ENCODE data around the gene STK25.

The STK25 gene

DNA sequence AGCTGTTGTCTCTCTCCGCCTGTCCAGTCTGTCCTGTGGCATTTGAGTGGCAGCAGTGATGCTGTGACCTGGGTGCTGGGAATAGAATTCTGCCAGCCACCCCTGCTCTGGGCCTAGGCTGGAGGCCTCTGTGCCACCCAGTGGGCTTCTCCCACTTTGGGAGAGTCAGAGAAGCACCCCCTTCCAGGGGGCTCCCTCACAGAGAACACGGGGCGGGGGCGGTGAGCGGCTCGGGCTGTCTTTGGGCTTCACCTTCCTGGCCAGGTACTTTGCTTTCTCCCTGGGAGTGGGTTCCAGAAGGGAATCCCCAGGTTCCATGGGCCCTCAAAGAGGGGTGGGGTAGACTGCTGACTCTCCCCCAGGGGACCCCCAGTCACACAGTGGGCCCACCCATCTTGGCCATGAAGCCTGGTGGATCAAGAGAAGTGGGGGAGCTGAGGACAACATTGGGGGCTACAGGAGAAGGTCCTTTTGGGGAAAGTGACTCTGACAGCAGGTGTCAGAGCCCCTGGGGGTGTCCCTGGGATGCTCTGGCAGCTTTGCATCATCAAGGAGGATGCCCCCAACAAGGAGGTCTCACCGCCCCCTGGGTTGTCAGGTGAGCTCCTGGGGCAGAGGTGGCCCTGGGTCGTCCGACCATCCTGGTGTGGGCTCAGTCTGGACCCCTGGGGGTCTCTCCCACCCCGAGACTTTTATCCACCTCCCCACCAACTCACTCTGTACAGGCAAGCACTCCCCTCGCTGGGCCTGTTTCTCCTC, 31.4 kb upstream of the STK25 start:
- no peak for DNase-seq
- Histone ChIP-seq H3K27ac (ENCODE audit: insufficient read depth in 1 of 2, low read depth in 1 of 2, low read length in 2 of 2, poor library complexity in 1 of 2, severe bottlenecking in 2 of 2) (no peak overlapping the region), H3K9me3 (ENCODE audit: control extremely low read depth in 1 of 5, control insufficient read depth in 4 of 5, insufficient read depth in 2 of 5, low read depth in 1 of 5, low read length in 4 of 5) (no peaks in the 10 kb centered on the region), H3K4me3 (ENCODE audit: control insufficient read depth in 1 of 7, extremely low read depth in 1 of 7, insufficient read depth in 4 of 7, low read depth in 2 of 7, low read length in 6 of 7) (no peak overlapping the region), H3K27me3 (replicated peaks in 2 of 5; ENCODE audit: control insufficient read depth in 4 of 5, insufficient read depth in 5 of 5, low read length in 4 of 5) (peaks cover 0 to 57% (median 22%) of the 10 kb centered on the region in 5 experiments), H3K4me1 (ENCODE audit: control extremely low read depth in 1 of 4, control insufficient read depth in 4 of 4, insufficient read depth in 4 of 4, low read length in 3 of 4) (peaks cover 0 to 15% (median 12%) of the 10 kb centered on the region in 4 experiments), H3K36me3 (ENCODE audit: control insufficient read depth in 4 of 4, insufficient read depth in 4 of 4, low read length in 3 of 4) (no peaks in the 10 kb centered on the region)
- POLR2A ChIA-PET = no interaction called here
- 100% methylated on average over 4 of the region's 11 CpGs for WGBS (ENCODE audit: insufficient coverage)
- CTCF ChIA-PET = interaction anchor here (1.4 kb wide), 1 partner anchor 27 kb away, joined by 4 read pairs; no protein-coding TSS in a partner anchor

DNA sequence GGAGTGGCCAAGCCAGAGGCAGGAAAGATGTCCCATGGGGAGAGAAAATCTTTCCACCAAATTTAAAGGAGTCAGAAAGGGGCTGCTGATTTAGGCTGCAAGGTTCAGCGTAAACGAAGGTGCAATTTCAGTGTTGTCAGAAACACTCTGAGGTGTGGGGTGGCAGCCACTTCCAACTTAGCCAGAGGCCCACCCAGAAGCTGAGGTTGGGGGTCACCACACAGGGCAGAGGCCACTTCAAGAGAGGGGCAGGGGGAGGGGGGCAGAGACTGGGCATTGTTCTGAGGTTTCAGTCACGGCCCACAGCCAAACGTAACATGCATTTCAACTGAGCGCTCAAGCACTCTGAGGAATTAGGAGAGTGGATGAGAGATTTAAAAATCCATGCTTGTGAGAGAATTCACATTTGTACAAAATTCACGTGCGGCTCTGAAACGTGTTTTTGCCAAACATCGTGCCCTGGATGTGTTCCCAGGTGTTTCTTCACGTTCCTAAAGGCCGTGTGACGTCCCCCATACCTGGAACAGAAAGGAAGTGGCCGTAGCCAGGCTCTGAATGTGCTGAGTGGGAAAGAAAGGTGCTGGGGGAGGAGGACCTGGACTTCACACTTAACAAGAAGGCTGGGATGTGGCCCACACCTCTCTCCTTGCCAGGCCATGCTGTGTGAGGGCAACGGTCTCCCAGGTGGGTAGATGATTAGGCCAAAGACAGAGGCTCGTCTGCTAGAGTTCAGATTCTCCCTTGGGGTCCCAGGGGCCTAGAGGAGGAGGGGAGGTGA, 30.6 kb upstream of the STK25 start:
- Histone ChIP-seq H3K4me1 (ENCODE audit: control extremely low read depth in 1 of 4, control insufficient read depth in 4 of 4, insufficient read depth in 4 of 4, low read length in 3 of 4) (peaks cover 0 to 15% (median 12%) of the 10 kb centered on the region in 4 experiments), H3K36me3 (ENCODE audit: control insufficient read depth in 4 of 4, insufficient read depth in 4 of 4, low read length in 3 of 4) (no peaks in the 10 kb centered on the region), H3K27me3 (replicated peaks in 2 of 5; ENCODE audit: control insufficient read depth in 4 of 5, insufficient read depth in 5 of 5, low read length in 4 of 5) (peaks cover 0 to 51% (median 22%) of the 10 kb centered on the region in 5 experiments), H3K4me3 (ENCODE audit: control insufficient read depth in 1 of 7, extremely low read depth in 1 of 7, insufficient read depth in 4 of 7, low read depth in 2 of 7, low read length in 6 of 7) (no peak overlapping the region), H3K9me3 (ENCODE audit: control extremely low read depth in 1 of 5, control insufficient read depth in 4 of 5, insufficient read depth in 2 of 5, low read depth in 1 of 5, low read length in 4 of 5) (no peaks in the 10 kb centered on the region), H3K27ac (ENCODE audit: insufficient read depth in 1 of 2, low read depth in 1 of 2, low read length in 2 of 2, poor library complexity in 1 of 2, severe bottlenecking in 2 of 2) (no peak overlapping the region)
- POLR2A ChIA-PET = no interaction called here
- DNase-seq = no peak
- 94% methylated on average over 12 of the region's 15 CpGs for WGBS (ENCODE audit: insufficient coverage)
- CTCF ChIA-PET = interaction anchor here (0.6 to 1.4 kb wide), 2 partner anchors 26 to 218 kb away, joined by 3 to 4 read pairs; no protein-coding TSS in a partner anchor

DNA sequence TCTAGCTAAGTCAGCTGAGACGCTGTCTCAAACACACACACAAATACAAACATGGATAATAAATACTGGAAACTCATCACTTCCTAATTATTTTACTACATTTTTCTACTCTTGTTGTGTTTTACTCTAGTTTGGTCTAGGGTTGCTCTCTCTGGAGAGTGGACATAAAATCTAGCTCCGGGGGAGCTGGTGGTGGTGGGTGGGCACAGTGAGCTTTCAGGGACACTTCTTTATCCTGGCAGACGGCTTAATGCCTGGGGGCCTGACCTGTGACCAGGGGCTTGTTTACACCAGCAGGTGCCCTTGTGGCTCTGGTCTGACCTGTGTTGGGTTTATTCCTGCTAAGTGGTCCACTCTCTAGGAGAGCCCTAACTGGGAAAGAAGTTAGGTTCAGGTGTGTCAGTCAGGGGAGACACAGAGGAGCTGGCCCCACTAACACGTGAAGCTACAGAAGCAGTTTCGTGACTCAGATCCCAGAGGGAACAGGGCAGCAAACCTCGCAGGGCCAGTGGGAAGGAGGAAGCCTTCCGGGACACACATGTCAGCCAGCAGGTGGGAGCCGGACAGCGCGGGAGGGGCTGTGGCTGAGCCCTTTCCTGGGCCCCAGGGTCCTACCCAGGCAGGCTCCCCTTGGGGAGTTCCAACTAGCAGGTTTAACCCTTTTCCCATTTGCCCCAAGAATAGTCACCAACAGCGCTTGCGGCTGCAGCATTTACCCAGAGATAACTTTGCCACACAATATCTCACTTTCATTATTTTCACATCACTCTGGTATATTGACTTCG, 27.7 kb upstream of the STK25 start:
- Histone ChIP-seq H3K4me1 (ENCODE audit: control extremely low read depth in 1 of 4, control insufficient read depth in 4 of 4, insufficient read depth in 4 of 4, low read length in 3 of 4) (peaks cover 0 to 7% (median 5%) of the 10 kb centered on the region in 4 experiments), H3K27ac (ENCODE audit: insufficient read depth in 1 of 2, low read depth in 1 of 2, low read length in 2 of 2, poor library complexity in 1 of 2, severe bottlenecking in 2 of 2) (no peak overlapping the region), H3K9me3 (ENCODE audit: control extremely low read depth in 1 of 5, control insufficient read depth in 4 of 5, insufficient read depth in 2 of 5, low read depth in 1 of 5, low read length in 4 of 5) (no peaks in the 10 kb centered on the region), H3K36me3 (ENCODE audit: control insufficient read depth in 4 of 4, insufficient read depth in 4 of 4, low read length in 3 of 4) (no peaks in the 10 kb centered on the region), H3K27me3 (replicated peaks in 2 of 5; ENCODE audit: control insufficient read depth in 4 of 5, insufficient read depth in 5 of 5, low read length in 4 of 5) (peaks cover 0 to 27% (median 14%) of the 10 kb centered on the region in 5 experiments), H3K4me3 (ENCODE audit: control insufficient read depth in 1 of 7, extremely low read depth in 1 of 7, insufficient read depth in 4 of 7, low read depth in 2 of 7, low read length in 6 of 7) (no peak overlapping the region)
- no peak for DNase-seq
- POLR2A ChIA-PET = no interaction called here
- 82% methylated on average over 11 of the region's 13 CpGs for WGBS (ENCODE audit: insufficient coverage)
- CTCF ChIA-PET = no interaction called here

DNA sequence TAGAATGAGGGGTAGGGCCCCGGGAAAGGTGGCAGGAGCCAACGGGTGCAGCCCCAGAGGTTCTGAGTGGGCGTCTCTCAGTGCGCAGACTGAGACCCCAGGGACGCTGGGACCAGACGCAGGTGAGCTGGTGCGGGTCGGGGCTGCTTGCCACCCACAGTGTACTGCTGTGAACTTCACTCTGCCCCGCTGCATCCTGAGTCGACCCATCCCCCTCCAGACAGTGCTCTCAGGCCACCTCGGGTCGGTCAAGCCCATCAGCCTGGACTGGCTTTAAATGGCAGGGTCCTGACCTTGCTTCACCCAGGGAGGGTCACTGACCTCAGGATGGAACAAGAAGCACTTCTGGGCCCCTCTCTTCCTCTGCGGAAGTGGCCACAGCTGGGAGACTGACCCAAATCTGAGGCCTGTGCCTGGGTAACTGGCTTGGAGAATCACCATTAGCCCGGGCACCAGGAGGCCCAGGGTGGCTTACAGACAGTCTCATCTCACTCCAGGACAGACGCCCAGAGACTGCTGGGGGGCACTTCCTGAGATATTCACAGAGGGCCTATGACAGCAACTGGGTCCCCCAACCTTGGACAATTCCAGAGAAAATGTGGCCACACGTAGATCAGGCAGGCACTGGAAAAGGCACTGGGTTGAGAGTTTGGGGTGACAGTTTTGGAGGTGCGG, 26.5 kb upstream of the STK25 start:
- no peaks in the 10 kb centered on the region for H3K36me3 ChIP-seq (ENCODE audit: control insufficient read depth in 4 of 4, insufficient read depth in 4 of 4, low read length in 3 of 4)
- H3K27me3 ChIP-seq (replicated peaks in 2 of 5; ENCODE audit: control insufficient read depth in 4 of 5, insufficient read depth in 5 of 5, low read length in 4 of 5) = peaks cover 0 to 18% (median 13%) of the 10 kb centered on the region in 5 experiments
- 90% methylated on average over 17 of the region's 17 CpGs for whole genome bisulfite sequencing (ENCODE audit: insufficient coverage)
- no peaks in the 10 kb centered on the region for H3K4me1 ChIP-seq (ENCODE audit: control extremely low read depth in 1 of 4, control insufficient read depth in 4 of 4, insufficient read depth in 4 of 4, low read length in 3 of 4)
- no peaks in the 10 kb centered on the region for H3K9me3 ChIP-seq (ENCODE audit: control extremely low read depth in 1 of 5, control insufficient read depth in 4 of 5, insufficient read depth in 2 of 5, low read depth in 1 of 5, low read length in 4 of 5)
- H3K27ac ChIP-seq (ENCODE audit: insufficient read depth in 1 of 2, low read depth in 1 of 2, low read length in 2 of 2, poor library complexity in 1 of 2, severe bottlenecking in 2 of 2) = no peak overlapping the region
- POLR2A ChIA-PET = no interaction called here
- CTCF ChIA-PET = no interaction called here
- H3K4me3 ChIP-seq (ENCODE audit: control insufficient read depth in 1 of 7, extremely low read depth in 1 of 7, insufficient read depth in 4 of 7, low read depth in 2 of 7, low read length in 6 of 7) = no peak overlapping the region
- no peak for DNase-seq

DNA sequence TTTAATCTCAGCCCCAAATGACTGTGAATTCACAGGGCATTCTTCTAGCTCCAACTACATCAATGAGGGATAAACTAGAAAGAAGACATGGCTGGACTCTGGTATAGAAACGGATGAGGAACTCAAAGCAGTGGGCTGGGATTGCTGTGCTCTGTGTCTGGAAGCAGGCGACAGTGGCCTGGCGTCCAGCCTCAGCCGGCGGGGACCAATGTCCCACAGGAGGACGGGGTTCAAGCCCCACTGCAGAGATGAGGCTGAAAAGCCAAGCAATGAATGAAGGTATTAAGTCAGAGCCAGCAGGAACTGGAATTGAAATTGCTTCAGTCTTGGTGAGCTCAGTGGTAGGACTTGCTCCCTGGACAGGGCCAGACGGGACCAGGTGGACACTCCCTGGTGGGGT, 25.9 kb upstream of the STK25 start:
- no peaks in the 10 kb centered on the region for H3K9me3 ChIP-seq (ENCODE audit: control extremely low read depth in 1 of 5, control insufficient read depth in 4 of 5, insufficient read depth in 2 of 5, low read depth in 1 of 5, low read length in 4 of 5)
- WGBS (ENCODE audit: insufficient coverage) = 94% methylated on average over 7 of the region's 7 CpGs
- peaks cover 0 to 14% (median 7%) of the 10 kb centered on the region in 5 experiments for H3K27me3 ChIP-seq (replicated peaks in 2 of 5; ENCODE audit: control insufficient read depth in 4 of 5, insufficient read depth in 5 of 5, low read length in 4 of 5)
- no peak overlapping the region for H3K4me3 ChIP-seq (ENCODE audit: control insufficient read depth in 1 of 7, extremely low read depth in 1 of 7, insufficient read depth in 4 of 7, low read depth in 2 of 7, low read length in 6 of 7)
- no peaks in the 10 kb centered on the region for H3K36me3 ChIP-seq (ENCODE audit: control insufficient read depth in 4 of 4, insufficient read depth in 4 of 4, low read length in 3 of 4)
- ChIA-PET POLR2A (interaction anchor here (0.6 kb wide), 1 partner anchor 31 kb away, joined by 4 read pairs; no protein-coding TSS in a partner anchor), CTCF (no interaction called here)
- no peak for DNase-seq
- H3K27ac ChIP-seq (ENCODE audit: insufficient read depth in 1 of 2, low read depth in 1 of 2, low read length in 2 of 2, poor library complexity in 1 of 2, severe bottlenecking in 2 of 2) = no peak overlapping the region
- H3K4me1 ChIP-seq (ENCODE audit: control extremely low read depth in 1 of 4, control insufficient read depth in 4 of 4, insufficient read depth in 4 of 4, low read length in 3 of 4) = no peaks in the 10 kb centered on the region

DNA sequence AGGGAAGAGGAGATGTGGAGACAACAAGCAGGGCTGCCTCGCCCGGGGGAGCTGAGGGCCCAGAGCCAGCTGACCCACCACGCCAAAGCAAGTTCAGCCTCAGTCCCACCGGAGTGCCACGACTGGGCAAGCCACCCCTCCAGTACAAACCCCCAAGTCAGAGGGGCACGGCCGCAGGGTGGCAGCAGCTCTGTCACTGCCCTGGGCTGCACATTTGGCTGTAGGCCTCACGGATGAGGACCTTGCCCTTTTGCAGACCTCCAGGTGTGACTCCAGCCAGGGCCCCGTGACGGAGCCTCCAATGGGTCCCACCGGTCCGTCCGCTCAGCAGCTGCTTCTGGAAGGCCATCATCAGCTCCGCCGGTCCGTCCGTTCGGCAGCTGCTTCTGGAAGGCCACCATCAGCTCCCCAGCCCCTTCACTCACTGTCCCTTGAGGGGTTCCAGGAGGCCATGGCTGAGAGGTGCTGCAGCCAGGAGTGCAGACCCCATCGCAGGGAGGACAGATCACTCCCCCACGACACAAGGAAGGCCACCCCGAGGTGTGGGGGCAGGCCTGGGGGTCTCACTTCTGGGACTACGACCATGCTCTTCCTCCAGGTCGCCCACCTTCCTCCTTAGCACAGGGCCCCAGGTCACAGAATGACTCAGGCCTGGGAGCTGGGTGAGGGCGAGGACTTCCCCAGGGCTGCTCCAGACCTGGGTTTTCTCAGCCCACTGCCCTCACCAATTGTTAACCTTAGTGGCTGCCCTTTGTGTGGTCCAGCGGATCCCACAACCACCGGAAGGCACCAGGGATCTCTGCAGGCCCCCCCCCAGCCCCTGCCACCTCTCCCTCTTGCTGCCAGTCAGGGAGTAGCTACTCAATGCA, 24.6 kb upstream of the STK25 start:
- Histone ChIP-seq H3K27ac (ENCODE audit: insufficient read depth in 1 of 2, low read depth in 1 of 2, low read length in 2 of 2, poor library complexity in 1 of 2, severe bottlenecking in 2 of 2) (no peak overlapping the region), H3K36me3 (ENCODE audit: control insufficient read depth in 4 of 4, insufficient read depth in 4 of 4, low read length in 3 of 4) (no peaks in the 10 kb centered on the region), H3K27me3 (replicated peaks in 2 of 5; ENCODE audit: control insufficient read depth in 4 of 5, insufficient read depth in 5 of 5, low read length in 4 of 5) (peaks cover 0 to 8% (median 4%) of the 10 kb centered on the region in 5 experiments), H3K9me3 (ENCODE audit: control extremely low read depth in 1 of 5, control insufficient read depth in 4 of 5, insufficient read depth in 2 of 5, low read depth in 1 of 5, low read length in 4 of 5) (no peaks in the 10 kb centered on the region), H3K4me1 (ENCODE audit: control extremely low read depth in 1 of 4, control insufficient read depth in 4 of 4, insufficient read depth in 4 of 4, low read length in 3 of 4) (no peaks in the 10 kb centered on the region), H3K4me3 (ENCODE audit: control insufficient read depth in 1 of 7, extremely low read depth in 1 of 7, insufficient read depth in 4 of 7, low read depth in 2 of 7, low read length in 6 of 7) (no peak overlapping the region)
- CTCF ChIA-PET = no interaction called here
- 90% methylated on average over 19 of the region's 26 CpGs for WGBS (ENCODE audit: insufficient coverage)
- POLR2A ChIA-PET = no interaction called here
- no peak for DNase-seq
